Activated naive CD8-positive, alpha-beta T cell treated with anti-CD3 and anti-CD28 coated beads, Interleukin-2, amount 50 U/mL, for 24 hours (primary cell): ENCODE results near the gene MARVELD1.
"Not testable (repeated sequence)": the region's sequence is repeated elsewhere in the genome, so short reads cannot be mapped to it uniquely, and the experiment has no call there.

Source experiments
- ATAC-seq: fragments of 150-1000 bp; cut with Tn5 transposase; one replicate; pipeline ENCODE4 v1.10.0; 2021
- DNase-seq: peaks from one replicate; pipeline ENCODE4 v3.0.0; 2021
- H3K27ac Mint-ChIP-seq: one replicate; pipeline ENCODE4 v1.8.0; 2021; ENCODE audit warnings: mild to moderate bottlenecking, mixed read lengths
- H3K27me3 Mint-ChIP-seq: one replicate; pipeline ENCODE4 v1.8.0; 2021; ENCODE audit warnings: mixed read lengths
- H3K36me3 Mint-ChIP-seq: one replicate; pipeline ENCODE4 v1.8.0; 2021; ENCODE audit warnings: low read depth, mixed read lengths
- H3K4me1 Mint-ChIP-seq: one replicate; pipeline ENCODE4 v1.8.0; 2021; ENCODE audit warnings: mixed read lengths
- H3K4me3 Mint-ChIP-seq: one replicate; pipeline ENCODE4 v1.8.0; 2021; ENCODE audit warnings: mild to moderate bottlenecking, moderate library complexity, mixed read lengths
- H3K9me3 Mint-ChIP-seq: one replicate; pipeline ENCODE4 v1.8.0; 2021; ENCODE audit warnings: mixed read lengths

The MARVELD1 gene

DNA sequence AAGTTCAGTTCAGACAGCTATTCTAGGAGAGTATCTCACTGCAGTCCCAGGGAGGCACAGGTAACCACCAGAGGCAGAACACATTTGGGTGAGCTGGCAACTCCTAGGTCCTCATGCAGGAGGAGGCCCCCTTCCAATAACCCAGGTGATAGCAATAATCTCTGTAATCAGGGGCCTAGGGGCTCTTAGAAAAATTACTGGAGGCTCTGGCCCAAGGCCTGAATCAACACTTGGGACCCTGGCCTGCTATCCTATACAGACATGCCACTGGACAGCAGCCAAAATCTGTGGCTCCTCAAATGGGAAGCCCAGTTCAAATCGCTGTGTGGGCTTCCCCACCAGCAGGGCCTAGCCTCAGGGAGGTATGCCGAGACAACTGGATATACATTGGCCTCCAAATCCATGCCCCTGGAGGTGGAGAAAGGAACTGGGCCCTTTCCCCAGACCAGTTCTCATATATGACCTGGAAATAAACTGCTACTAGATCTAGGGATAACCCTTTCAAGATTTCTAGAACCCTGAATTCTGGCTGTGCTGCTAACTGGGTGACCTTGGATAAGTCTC, 28.1 kb upstream of the MARVELD1 start:
- DNase-seq (no peak), ATAC-seq (no peak)
- Mint-ChIP-seq H3K4me1 (peaks cover 13% of the 10 kb centered on the region), H3K27ac (no peak overlapping the region), H3K9me3 (no peaks in the 10 kb centered on the region), H3K36me3 (no peaks in the 10 kb centered on the region), H3K27me3 (no peaks in the 10 kb centered on the region), H3K4me3 (no peak overlapping the region)

- H3K27me3 Mint-ChIP-seq: no peaks in the 10 kb centered on the region
- no peaks in the 10 kb centered on the region for H3K36me3 Mint-ChIP-seq
- H3K27ac Mint-ChIP-seq: no peak overlapping the region
- peak overlapping the region; percentile 77 for H3K4me3 Mint-ChIP-seq
- H3K4me1 Mint-ChIP-seq: peaks cover 13% of the 10 kb centered on the region
- DNase-seq: no peak
- no peak for ATAC-seq
- H3K9me3 Mint-ChIP-seq: no peaks in the 10 kb centered on the region
Measured at GRCh38 chr10:97686301-97686961, 27.1 kb upstream of the MARVELD1 start.

- peak; percentile 90 for ATAC-seq
- H3K9me3 Mint-ChIP-seq: no peaks in the 10 kb centered on the region
Measured at GRCh38 chr10:97686962-97687784, 26.4 kb upstream of the MARVELD1 start, which contains the start of gene AVPI1. TSS of gene AVPI1 (minus strand) at chr10:97687241. CDS start at chr10:97679905, 7,336 bp downstream.

DNA sequence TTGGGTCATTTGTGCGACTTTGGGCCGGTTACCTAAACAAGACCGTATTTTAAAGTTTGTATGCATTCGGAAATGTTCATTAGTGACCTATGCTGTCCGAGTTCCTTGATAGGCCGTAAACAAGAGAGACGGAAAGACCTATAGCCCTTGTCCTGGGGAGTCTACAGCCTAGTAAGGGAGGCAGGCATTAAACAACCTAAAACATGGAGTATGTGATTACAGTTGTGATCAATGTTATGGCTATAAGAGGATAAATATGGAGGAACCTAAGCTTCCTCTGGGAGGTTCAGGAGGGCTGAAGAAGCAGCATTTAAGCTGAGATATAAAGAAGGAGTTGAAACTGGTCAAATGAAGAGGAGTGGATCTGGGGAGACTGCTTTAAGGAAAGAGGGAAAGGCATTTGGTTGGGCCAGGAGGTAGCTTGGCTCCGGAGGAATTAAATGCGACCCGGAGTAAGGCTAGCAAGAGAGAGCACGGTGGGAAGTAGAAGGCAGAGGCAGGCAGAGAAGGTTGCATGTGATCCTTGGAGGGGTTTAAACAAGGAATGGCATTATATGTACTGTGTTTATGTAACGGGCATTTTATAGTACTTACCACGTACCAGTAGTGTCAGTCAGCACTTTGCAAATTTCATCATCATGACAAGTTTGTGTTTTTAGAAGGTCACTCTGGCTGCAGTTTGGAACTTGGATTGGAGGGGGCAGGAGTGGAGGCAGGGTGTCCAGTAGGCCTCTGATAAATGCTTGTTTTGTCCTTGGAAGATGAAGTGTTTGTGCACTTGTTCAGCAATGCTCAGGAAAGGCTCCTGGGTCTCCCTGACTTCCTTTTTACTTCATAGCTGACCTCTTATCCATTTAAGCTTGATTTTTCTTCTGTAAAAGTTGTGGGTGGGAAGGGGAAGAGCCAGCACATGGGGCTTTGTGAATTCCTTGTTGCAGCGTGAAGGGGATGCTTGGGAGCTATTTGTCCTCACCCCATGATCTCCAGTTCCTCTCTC, 25.4 kb upstream of the MARVELD1 start:
- DNase-seq (no peak), ATAC-seq (no peak)
- Mint-ChIP-seq H3K4me1 (peaks cover 13% of the 10 kb centered on the region), H3K36me3 (no peaks in the 10 kb centered on the region), H3K27ac (peak overlapping the region; percentile 43), H3K4me3 (peak overlapping the region; percentile 77), H3K9me3 (no peaks in the 10 kb centered on the region), H3K27me3 (peaks cover 2% of the 10 kb centered on the region)

More at GRCh38 chr10:97686962-97687784, 26.4 kb upstream of the MARVELD1 start, which contains the start of gene AVPI1:
- Mint-ChIP-seq H3K4me3 (peak within 1 kb of the TSS; percentile 77), H3K36me3 (no peaks in the 10 kb centered on the region), H3K27ac (peak within 1 kb of the TSS; percentile 43), H3K27me3 (no peaks in the 10 kb centered on the region), H3K4me1 (peaks cover 13% of the 10 kb centered on the region)
- peak; percentile 95 for DNase-seq

DNA sequence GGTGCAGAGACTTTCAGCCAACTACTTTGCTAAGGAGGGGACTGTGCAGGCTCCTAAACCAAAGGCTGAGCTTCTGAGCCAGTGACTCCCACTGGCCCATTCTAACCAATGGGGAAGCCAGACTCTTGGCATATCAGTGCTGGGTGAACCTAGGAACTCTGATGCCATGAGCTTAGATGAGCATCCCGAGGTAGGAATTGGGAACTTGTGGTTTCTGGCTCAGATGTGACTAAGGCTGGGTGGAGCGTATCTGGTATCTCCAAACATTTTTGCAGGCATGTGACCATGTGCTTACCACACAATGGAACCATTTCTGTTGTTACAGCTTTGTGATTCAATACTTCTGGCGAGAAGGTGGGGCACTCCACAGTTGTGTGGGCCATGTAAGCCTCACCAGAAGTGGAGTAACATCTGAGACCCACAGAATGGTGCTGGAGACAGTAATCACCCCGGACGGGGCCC, 23.9 kb upstream of the MARVELD1 start:
- Mint-ChIP-seq H3K36me3 (no peaks in the 10 kb centered on the region), H3K4me1 (peaks cover 13% of the 10 kb centered on the region), H3K9me3 (no peaks in the 10 kb centered on the region), H3K4me3 (no peak overlapping the region), H3K27me3 (peaks cover 2% of the 10 kb centered on the region), H3K27ac (no peak overlapping the region)
- DNase-seq (no peak), ATAC-seq (no peak)

DNA sequence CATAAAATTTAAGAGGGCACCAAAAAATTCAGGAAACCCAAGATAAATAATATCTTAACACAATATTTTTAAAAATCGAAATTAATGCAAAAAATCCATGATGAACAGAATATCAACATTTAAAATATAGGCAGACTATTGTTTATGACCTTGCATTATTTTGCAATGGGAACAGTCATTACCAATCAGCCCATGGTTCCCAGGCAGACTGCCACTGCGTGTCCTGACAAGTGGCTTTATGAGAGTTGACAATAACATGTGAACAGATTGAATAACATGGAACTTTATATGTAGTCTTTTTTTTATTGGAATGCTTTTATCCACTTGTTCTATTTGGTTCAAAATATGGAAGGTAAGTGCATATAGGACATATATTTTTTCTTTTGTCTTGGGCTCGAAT, 23.4 kb upstream of the MARVELD1 start:
- no peak overlapping the region for H3K4me3 Mint-ChIP-seq
- H3K27me3 Mint-ChIP-seq: peaks cover 2% of the 10 kb centered on the region
- no peak overlapping the region for H3K27ac Mint-ChIP-seq

DNA sequence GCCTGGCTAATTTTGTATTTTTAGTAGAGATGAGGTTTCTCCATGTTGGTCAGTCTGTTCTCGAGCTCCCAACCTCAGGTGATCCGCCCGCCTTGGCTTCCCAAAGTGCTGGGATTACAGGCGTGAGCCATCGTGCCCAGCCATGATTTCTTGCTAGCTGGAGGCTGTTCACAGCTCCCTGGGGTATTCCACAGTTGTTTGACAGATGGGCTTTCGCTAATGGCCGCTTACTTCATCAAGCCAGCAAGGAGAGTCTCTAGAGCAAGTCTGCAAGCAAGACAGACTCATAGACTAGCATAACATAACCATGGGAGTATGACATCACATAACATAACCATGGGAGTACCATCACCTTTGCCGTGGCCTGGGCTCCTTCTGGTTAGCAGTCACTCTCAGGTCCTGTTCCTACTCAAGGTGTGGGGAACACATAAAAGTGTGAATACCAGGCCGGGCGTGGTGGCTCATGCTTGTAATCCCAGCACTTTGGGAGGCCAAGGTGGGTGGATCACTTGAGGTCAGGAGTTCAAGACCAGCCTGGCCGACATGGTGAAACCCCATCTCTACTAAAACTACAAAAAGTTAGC, 15.4 kb upstream of the MARVELD1 start:
- not testable (repeated sequence) for H3K9me3 Mint-ChIP-seq, DNase-seq, H3K27me3 Mint-ChIP-seq, H3K4me3 Mint-ChIP-seq, H3K4me1 Mint-ChIP-seq, H3K27ac Mint-ChIP-seq, ATAC-seq, H3K36me3 Mint-ChIP-seq

More for the DNA sequence above, 23.4 kb upstream of the MARVELD1 start:
- H3K36me3 Mint-ChIP-seq: no peaks in the 10 kb centered on the region
- peaks cover 10% of the 10 kb centered on the region for H3K4me1 Mint-ChIP-seq
- DNase-seq (no peak), ATAC-seq (no peak)
- no peaks in the 10 kb centered on the region for H3K9me3 Mint-ChIP-seq

DNA sequence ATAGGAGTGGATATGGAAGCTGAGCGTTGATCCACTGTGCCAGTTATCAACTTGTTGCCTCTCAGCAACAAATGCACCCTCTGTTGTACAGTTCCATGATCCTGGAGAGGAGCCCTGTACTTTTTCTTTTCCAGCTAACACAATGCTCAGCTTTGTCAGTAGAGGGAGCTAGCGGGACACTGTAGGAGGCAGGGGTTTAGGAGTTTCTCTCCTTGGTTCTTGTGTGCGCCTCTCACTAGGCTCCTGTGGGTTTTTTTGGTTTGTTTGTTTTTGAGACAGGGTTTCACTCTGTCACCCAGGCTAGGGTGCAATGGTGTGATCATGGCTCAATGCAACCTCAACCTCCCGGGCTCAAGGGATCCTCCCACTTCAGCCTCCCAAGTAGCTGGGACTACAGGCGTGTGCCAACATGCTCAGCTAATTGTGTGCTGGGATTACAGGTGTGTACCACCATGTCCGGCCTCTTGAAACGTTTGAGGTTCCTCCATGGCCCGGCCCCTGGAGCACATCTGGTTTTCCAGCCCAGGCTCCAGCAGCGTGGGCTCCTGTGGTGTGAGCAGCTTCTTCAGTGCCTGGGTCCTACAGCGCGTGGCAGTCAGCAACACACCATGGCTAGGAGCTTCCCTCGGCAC, 12.0 kb upstream of the MARVELD1 start:
- Mint-ChIP-seq H3K4me3 (no peak overlapping the region), H3K36me3 (no peaks in the 10 kb centered on the region), H3K9me3 (no peaks in the 10 kb centered on the region), H3K4me1 (no peaks in the 10 kb centered on the region), H3K27me3 (peaks cover 5% of the 10 kb centered on the region), H3K27ac (no peak overlapping the region)
- ATAC-seq: peak; percentile 82
- peak; percentile 41 for DNase-seq

DNA sequence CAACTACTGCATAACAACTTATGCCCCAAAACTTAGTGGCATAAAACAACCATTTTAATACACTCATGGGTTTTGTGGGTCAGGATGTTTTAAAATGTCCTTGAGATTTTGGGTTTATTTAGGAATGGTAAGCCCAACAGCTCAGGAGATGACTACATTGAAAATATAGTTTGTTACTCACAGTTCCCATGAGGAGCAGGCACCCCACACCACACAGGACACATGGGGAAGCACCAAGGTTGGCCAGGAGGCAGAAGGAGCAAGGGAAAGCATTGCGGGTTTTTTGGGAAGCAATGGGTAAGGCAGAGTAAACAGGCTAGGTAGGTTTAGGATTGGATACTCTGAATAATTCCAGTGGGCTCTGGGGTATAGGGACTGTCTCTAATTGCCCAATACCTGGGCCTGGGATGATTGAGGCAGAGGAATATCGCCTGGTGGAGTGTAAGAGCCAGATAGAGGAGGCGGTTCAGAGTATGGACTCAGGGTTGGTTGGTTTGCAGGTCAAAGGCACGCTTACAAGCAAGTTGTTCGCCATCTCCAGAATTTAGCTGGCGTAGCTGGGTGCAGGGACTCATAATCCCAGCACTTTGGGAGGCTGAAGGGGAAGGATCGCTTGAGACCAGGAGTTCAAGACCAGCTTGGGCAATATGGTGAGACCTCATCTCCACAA, 10.0 kb upstream of the MARVELD1 start:
- peaks cover 12% of the 10 kb centered on the region for H3K27me3 Mint-ChIP-seq
- ATAC-seq (no peak), DNase-seq (no peak)
- H3K9me3 Mint-ChIP-seq: no peaks in the 10 kb centered on the region
- H3K4me3 Mint-ChIP-seq: no peak overlapping the region
- no peaks in the 10 kb centered on the region for H3K4me1 Mint-ChIP-seq
- H3K36me3 Mint-ChIP-seq: no peaks in the 10 kb centered on the region
- H3K27ac Mint-ChIP-seq: no peak overlapping the region

- no peak overlapping the region for H3K27ac Mint-ChIP-seq
- H3K4me1 Mint-ChIP-seq: no peaks in the 10 kb centered on the region
- H3K9me3 Mint-ChIP-seq: no peaks in the 10 kb centered on the region
- H3K36me3 Mint-ChIP-seq: no peaks in the 10 kb centered on the region
- H3K27me3 Mint-ChIP-seq: peaks cover 16% of the 10 kb centered on the region
- ATAC-seq (no peak), DNase-seq (no peak)
- H3K4me3 Mint-ChIP-seq: no peak overlapping the region
Measured at GRCh38 chr10:97704341-97704740, 9.2 kb upstream of the MARVELD1 start.

DNA sequence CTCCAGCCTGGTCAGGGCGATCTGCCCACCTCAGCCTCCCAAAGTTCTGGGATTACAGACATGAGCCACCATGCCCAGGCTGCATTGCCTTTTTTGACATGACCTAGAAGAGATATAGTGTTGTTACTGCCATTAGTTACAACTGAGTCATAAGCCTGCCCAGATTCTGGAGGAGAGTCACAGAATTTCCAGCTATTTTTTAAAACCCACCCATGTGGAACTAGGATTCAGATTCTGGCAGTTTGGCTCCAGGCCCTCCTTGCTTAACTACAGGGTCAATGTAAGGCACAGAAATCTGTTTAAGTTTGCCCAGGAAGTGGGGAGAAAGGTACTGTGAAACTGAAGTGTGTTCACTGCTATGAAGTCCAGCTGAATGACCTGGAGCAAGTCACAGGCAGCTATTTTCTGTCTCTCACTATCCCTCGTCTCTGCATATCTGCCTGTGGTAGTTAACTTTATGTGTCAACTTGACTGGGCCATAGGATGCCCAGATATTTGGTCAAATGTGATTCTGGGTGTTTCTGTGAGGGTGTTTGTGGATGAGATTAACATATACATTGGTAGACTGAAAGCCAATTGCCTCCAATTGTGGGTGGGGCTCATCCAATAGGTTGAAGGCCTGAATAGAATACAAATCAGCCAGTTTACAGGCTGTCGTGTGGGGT, 8.4 kb upstream of the MARVELD1 start:
- DNase-seq (no peak), ATAC-seq (no peak)
- Mint-ChIP-seq H3K27ac (no peak overlapping the region), H3K4me3 (no peak overlapping the region), H3K4me1 (no peaks in the 10 kb centered on the region), H3K27me3 (peaks cover 21% of the 10 kb centered on the region), H3K9me3 (no peaks in the 10 kb centered on the region), H3K36me3 (no peaks in the 10 kb centered on the region)

DNA sequence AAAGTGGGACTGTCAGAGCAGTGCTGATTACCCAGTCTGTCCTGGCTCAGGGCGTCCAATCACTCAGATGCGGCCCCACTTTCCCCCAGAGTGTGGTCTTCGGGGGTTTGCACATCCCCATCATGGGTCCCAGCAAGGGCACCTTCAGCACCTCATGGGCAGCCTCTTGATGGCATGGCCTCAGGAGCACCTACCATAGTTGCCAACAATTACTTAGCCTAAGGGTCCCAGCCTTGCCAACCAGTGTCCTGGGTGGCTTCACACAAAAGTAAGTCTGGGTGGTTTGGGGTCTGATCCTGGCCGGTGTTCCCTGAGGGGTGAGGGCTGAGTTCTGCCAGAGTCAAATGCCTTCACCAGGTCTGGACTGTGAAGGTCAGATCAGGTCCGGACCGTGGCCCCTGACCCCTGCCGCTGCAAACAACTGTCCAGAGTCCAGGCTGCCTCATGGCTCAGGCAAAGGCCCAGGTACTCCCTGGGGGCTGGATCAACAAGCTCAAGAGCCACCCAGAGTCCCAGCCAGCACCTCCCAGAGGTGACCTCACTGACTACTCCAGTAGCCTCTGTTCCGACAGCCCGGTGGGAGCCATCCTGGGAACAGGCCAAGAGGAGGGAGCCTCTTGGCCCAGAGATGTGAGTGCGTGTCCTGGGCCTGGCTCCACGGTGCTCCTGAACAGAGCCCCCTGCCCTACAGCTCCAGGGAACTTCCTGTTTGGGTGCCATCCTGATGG, 6.2 kb upstream of the MARVELD1 start:
- H3K27me3 Mint-ChIP-seq: peaks cover 29% of the 10 kb centered on the region
- DNase-seq (no peak), ATAC-seq (no peak)
- H3K27ac Mint-ChIP-seq: no peak overlapping the region
- no peaks in the 10 kb centered on the region for H3K9me3 Mint-ChIP-seq
- H3K36me3 Mint-ChIP-seq: no peaks in the 10 kb centered on the region
- no peak overlapping the region for H3K4me3 Mint-ChIP-seq
- no peaks in the 10 kb centered on the region for H3K4me1 Mint-ChIP-seq
